Amygdala (tissue), 56 donors: ENCODE measurements around the gene HHAT.
A peak's percentile ranks its signal among the peaks of the same experiment; 100 is the strongest.

ENCODE experiments used
- DNase-seq, 56 donors: peaks; one replicate each; lab custom pipeline; 2025; lab: John Stamatoyannopoulos, UW

HHAT gene

DNA sequence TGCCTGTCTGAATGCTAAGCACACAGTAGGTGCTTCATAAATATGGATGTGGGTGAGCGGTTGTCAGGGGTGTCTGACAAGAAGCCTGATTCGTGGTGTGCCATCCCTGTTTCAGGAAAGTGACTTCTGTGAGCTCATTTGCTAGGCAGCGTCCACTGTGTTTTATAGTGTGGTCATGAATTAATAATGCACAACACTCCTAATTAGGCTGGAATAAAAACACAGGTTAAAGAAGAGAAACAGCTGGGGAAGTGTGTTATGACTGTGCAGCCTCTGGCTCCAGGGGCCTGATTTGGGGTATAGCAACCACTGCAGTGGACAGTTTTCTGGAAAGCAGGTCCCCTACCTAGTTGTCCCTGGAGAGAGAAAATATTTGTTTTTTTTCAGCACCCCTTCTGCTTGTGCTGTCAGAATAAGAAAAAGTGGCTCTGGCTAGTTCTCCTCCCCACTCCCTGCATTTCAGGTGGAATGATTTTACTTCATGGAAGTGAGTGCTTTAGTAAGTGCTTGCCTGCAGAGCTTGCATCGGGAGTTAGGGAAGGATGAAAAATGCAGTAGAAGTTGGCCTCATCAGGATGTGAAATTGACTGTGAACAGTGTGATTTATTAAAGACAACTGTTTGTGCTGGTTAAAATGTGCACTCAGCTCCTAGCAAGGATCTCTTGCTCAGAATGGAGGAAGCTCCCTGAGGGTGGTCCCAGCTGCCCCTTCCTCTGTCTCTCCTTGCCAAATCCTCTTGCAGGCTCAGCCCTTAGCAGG is 333.8 kb downstream of the HHAT start:
- no peak for DNase-seq

DNA sequence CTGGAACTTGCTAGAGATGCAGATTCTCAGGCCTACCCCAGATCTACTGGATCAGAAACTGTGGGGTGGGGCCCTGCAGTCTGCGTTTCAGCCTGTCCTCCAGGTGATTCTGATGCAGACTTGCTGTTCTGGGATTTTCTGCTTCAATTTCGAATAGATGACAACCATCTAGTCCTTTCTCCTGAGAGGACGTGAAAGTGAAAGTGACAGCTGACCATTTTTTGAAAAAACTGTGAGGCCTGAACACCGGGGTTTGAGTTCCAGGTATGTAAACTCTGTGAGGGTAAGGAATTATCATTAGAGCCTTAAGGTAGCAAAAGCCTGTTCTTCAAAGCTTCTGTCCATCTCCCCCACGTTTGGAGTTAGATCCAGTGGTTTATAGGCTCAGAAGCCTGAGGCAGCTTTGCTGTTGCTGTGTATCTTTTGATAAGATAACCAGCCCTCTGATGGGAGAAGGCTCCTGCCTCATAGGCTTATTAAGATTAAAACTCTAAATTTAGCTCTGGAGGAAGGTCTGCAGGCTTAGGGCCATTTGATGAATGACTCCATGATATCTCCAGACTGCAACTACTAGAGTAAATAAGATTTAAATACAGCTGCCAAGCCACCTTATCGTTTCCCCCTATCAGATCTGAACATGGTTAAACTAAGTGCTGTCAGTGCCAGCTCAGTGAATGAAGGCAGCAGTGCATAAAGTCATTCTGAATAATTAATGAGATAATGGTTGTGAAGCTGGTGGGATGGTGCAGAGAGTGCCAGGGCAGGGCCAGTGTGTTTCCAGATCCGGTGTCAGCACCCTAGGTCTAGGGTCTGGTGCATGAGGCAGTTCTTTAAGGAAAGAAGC is 335.2 kb downstream of the HHAT start:
- DNase-seq: no peak

GRCh38 chr1:210669951-210670350 is 341.2 kb downstream of the HHAT start:
- no peak for DNase-seq

- no peak for DNase-seq
Observed at GRCh38 chr1:210674151-210674550, 345.4 kb downstream of the HHAT start.

DNA sequence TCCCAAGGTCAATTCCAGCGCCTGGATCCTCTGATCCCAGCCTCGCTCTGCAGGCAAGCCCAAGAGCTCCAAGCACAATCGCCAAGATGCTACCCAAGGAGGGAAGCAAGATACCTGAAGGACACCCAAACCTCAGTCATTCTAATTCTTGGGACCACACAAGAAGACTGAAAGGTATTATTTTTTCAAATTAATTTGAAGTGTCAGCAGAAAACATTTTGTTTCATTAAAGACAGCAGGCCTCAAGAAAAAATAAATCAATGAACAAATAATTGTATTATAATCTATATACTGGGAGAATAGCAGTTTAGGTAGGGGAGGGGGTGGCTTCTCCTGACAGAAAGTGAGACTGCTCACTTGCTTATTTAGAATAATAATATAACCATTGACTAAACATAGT is 347.8 kb downstream of the HHAT start:
- DNase-seq: no peak

DNA sequence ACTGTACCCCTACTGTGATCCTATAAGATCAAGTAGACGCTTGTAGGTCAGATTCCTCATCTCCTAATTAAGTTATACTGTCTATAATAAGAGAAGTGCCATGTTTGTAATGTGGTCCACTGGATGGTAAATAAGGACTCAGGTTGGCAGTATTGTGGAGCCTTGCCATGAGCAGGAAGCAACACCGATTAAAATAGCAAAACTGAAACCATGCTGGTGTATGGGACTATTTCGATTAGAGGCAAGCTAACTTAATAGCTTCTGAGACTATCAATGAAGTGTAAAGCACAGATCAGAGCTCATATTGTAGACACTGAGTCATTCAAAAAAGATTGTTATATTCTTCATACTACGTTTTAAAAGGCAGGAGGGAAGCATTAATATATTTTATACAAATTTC is 348.8 kb downstream of the HHAT start:
- DNase-seq: no peak

DNA sequence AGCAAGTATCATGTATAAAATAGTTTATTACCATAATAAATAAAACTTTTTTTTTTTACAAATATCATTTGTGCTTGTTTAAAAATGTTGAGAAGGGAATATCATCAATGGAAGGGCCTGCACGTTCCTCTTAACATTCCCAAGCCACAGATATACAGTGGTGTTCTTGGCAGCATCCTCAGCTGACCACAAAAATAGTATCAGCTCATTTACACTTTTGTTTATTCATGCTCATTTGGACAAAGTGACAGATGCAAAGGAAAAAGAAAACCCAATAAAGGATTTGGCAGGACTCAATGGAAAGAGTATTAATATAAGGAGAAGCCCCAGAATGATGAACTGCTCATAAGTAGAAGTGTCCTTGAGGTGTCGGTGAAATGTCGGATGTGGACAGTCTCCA is 349.6 kb downstream of the HHAT start:
- DNase-seq: no peak

- no peak for DNase-seq
Observed at GRCh38 chr1:210681158-210681557, 352.5 kb downstream of the HHAT start.

DNA sequence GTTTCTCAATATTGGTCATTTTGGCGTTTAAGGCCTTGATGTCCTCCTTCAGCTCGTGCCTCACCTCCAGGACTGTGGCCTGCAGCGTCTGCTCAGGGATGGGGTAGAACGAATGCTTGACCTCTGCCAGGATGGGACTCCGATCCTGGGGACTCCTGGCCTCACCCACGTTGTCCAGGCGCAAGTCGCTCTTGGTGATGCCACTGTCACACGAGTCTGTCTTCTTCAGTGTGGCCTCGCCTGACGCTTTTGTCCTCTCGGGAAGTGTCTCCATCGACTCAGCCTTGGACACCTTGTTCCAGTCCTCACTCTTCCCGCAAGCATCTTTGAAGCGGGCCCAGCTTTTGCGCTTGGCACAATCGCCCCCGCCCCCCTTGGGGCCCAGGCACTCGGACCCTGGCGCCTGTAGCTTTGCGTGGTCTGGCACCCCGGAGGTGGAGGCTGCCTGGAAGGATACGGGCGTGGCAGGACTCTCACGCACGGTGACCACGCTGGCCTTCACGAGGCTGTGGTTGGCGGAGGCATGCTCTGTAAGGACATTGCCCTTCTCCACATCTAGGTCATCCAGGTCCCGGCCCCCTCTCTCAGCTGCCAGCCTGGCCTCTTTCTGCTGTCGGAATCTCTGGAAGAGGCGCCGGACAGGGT is 354.8 kb downstream of the HHAT start:
- DNase-seq: no peak

DNA sequence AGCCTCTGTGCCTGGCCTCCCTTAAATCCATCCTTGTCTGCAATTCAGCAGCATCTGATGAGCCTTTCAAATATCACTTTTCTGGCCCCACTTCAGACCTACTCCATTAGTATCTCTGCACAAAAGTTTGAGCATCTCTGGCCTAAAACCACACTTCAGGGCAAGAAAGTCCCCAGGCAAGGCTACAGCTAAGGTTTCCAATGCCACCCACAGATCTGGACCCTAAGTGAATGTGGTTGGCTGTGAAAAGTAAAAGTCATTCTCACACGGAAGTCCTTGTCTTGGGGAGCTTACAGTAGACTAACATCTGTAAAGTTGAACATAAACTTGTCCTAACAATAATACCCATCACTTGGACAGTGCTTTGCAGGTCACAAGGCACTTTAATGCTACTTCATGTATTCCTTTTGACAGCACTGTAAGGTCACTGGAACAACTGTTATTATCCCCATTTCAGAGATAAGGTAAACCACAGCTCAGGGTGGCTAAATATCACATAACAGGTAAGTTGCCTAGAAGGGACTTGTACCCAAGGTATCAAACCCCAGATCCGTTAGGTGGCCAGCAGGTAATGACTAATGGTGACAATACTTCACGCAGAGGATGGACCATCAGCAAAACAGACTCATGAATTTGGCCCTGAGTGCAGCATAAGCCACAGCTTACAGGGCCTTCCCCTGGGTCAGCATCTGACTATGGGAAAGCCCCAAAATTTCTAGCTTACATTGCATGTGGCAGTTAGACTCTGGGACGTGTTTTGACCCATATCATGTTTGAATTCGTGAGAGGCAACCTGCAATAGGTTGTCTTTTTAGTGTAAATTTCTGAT is 356.0 kb downstream of the HHAT start:
- DNase-seq: no peak

DNA sequence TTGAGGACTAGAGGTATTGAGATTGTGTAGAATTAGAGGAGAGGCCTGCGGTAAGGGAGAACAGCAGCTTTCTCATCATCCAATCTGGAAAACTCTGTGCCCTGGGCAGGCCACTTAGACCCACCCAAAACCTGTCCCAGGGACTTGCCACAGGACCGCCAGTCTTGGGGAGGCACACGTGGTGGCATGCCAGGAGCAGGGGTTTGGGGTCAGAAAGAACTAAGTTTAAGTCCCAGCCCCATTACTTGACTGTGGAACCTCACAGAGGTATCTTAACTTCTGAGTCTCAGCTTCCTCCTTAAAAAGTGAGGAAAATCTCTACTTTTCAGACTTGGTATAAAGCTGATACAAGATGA is 356.6 kb downstream of the HHAT start:
- no peak for DNase-seq

- no peak for DNase-seq
Observed at GRCh38 chr1:210686841-210687240, 358.1 kb downstream of the HHAT start.

DNA sequence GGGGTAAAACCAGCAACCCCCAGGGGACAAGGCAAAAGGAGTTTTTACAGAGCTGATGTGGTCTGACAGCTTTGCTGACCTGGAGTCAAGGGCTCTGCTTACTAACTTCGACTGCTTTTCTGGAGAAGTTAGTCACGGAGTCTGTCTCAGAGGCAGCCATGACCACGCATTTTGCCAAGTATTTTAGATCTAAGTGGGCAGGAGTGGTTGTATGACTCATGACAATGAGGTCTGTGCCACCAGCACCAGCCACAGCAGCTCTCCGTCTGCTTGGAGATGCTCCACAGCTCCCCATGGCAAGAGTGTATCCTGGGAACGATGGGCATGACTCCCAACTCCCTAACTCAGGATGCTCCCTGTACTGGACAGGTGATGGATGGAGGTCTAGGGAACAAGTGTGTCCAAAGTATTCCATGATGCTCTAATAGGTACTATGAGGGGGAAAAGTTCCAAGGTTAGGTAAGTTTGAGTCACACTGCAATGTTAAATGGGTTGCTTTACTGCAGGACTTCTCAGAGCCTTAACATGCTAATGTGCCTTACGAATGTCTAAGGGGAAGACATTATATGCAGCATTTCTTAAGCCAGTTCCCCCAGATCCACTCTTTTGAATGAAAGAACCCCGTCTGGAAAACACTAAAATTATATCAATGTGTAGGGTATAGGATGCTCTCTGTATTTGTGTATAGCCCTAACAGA is 359.0 kb downstream of the HHAT start:
- peak in 10 of 56 donors; percentile 3 to 31 (median 14) for DNase-seq

DNA sequence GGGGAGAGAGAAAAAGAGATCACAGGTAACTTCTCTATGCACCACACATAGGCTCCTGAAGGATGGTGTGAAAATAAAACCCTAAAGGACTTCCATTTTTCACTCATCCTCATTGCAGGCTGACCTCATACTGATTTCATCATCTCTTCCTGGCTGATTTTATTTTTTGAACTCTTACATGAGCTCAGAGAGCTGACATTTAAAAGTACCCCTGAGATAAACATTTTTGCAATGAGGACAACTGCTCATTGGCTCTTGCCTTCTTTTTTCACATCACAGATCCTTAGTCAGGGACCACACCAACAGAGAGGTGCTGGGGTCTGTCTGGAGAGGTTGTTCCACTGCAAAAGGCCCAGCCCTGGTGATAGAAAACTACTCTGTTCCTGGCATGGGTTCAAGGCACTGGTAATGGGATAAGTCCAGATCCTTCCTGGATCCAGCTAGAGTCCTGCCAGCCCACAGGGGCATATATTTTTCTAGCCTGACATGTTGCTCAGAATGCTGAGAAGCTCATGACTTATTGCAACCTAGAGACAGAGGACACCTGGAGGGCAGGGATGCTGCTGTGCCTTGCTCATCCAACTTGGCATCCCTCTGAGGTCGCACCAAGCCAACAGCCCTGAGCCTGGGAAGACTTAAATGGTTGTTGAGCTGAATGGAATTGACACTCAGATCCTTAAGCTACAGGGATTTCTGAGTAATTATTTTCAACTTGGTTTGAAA is 360.0 kb downstream of the HHAT start:
- no peak for DNase-seq

DNA sequence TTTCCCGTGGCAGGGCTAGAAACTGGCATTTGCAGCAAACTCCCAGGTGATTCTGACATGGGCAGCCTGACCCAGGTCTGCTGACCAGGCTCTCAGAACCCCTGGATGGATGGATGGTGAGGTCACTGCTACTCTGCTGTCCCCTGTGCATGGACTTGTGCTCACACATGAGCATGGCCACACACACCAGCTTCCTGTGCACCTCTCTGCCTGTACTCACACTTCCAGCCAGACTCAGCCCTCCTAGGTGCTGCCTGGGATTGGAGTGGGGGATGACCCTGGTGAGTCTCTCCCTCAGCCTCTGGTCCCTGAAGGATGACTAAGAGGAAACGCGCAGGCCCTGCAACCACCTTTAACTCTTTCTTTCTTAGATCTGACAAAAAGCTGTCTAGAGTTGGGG is 361.1 kb downstream of the HHAT start:
- no peak for DNase-seq

- no peak for DNase-seq
Observed at GRCh38 chr1:210690236-210690635, 361.5 kb downstream of the HHAT start.

- DNase-seq: peak in 1 of 56 donors; percentile 19
Observed at GRCh38 chr1:210691039-210691610, 362.4 kb downstream of the HHAT start.

- DNase-seq: peak in 1 of 56 donors; percentile 16
Observed at GRCh38 chr1:210692796-210693195, 364.1 kb downstream of the HHAT start.

DNA sequence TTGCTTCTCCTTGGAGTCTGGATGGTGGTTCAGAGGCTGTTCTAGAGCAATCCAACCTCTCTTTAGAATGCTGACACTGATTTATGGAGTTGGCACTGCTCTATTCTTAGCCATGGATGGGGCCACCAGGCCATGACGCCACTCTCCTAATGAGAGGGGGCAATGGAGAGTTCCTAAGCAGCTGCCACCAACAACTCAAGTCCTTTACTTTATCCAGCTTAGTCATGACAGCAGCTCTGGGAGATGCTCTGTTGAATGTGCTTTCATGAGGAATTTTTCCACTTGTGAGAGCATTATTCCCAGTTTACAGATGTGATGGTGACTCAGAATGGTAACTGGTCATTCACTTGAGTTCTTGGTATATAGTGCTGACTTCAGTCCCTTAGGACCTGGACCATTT is 366.3 kb downstream of the HHAT start:
- DNase-seq: no peak
